ENCODE data around the gene MGAT4A.

The MGAT4A gene

GRCh38 chr2:98731041-98731893 is at the start of gene MGAT4A:
Gene MGAT4A, minus strand, starts transcription at chr2:98731132. Its CDS starts 4,800 bp downstream, at chr2:98726332.
- peak; percentile 79 for DNase-seq (ENCODE audit: low read depth)
- TF ChIP-seq POLR2A (IDR thresholded peaks at IDR 0.05; ENCODE audit: extremely low read depth, insufficient read length) (peak; percentile 46), MYC (IDR thresholded peaks at IDR 0.05; ENCODE audit: low read depth, low read length) (no peak; the same call in 1 of the 2 replicates), MAX (IDR thresholded peaks at IDR 0.05; ENCODE audit: low read depth, low read length) (no peak), CTCF (IDR thresholded peaks at IDR 0.05; ENCODE audit: low read depth, low read length) (no peak)
- peak within 1 kb of the TSS; percentile 82 for H3K4me3 ChIP-seq (ENCODE audit: low read depth, low read length)

- no peak overlapping the region for H3K4me3 ChIP-seq (ENCODE audit: low read depth, low read length)
- no peak for DNase-seq (ENCODE audit: low read depth)
- TF ChIP-seq CTCF (IDR thresholded peaks at IDR 0.05; ENCODE audit: low read depth, low read length) (no peak), MAX (IDR thresholded peaks at IDR 0.05; ENCODE audit: low read depth, low read length) (no peak), POLR2A (IDR thresholded peaks at IDR 0.05; ENCODE audit: extremely low read depth, insufficient read length) (no peak), MYC (IDR thresholded peaks at IDR 0.05; ENCODE audit: low read depth, low read length) (no peak)
Observed at GRCh38 chr2:98778741-98779483, 48.0 kb upstream of the MGAT4A start.

DNA sequence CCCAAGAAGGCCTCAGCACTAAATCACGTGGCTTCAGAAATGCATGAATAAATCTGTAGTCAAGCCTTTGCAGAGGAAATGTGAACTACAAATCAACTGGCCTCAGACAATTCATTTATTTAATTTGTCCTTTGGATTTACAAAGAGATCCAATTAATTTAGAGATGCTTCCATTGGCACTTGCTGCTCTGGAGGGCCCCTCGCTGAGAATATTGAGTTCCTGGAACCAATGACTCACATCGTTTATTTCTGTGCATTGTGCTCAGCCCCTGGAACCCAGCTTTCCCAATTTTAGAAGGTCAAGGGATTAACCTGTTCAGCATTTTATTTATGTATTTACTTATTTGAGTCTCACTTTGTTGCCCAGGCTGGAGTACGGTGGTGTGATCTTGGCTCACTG is 47.2 kb upstream of the MGAT4A start:
- TF ChIP-seq POLR2A (IDR thresholded peaks at IDR 0.05; ENCODE audit: extremely low read depth, insufficient read length) (no peak), CTCF (IDR thresholded peaks at IDR 0.05; ENCODE audit: low read depth, low read length) (no peak), MYC (IDR thresholded peaks at IDR 0.05; ENCODE audit: low read depth, low read length) (no peak), MAX (IDR thresholded peaks at IDR 0.05; ENCODE audit: low read depth, low read length) (no peak)
- no peak for DNase-seq (ENCODE audit: low read depth)
- H3K4me3 ChIP-seq (ENCODE audit: low read depth, low read length) = no peak overlapping the region

- H3K4me3 ChIP-seq (ENCODE audit: low read depth, low read length) = no peak overlapping the region
- TF ChIP-seq POLR2A (IDR thresholded peaks at IDR 0.05; ENCODE audit: extremely low read depth, insufficient read length) (no peak), MYC (IDR thresholded peaks at IDR 0.05; ENCODE audit: low read depth, low read length) (no peak), CTCF (IDR thresholded peaks at IDR 0.05; ENCODE audit: low read depth, low read length) (no peak), MAX (IDR thresholded peaks at IDR 0.05; ENCODE audit: low read depth, low read length) (no peak)
- no peak for DNase-seq (ENCODE audit: low read depth)
Observed at GRCh38 chr2:98777710-98778109, 46.8 kb upstream of the MGAT4A start.

GRCh38 chr2:98777076-98777475 is 46.1 kb upstream of the MGAT4A start:
- no peak overlapping the region for H3K4me3 ChIP-seq (ENCODE audit: low read depth, low read length)
- no peak for TF ChIP-seq POLR2A (IDR thresholded peaks at IDR 0.05; ENCODE audit: extremely low read depth, insufficient read length)
- TF ChIP-seq CTCF (IDR thresholded peaks at IDR 0.05; ENCODE audit: low read depth, low read length) = no peak
- no peak for TF ChIP-seq MYC (IDR thresholded peaks at IDR 0.05; ENCODE audit: low read depth, low read length)
- no peak for TF ChIP-seq MAX (IDR thresholded peaks at IDR 0.05; ENCODE audit: low read depth, low read length)
- no peak for DNase-seq (ENCODE audit: low read depth)
